Measurements from ENCODE around the gene NEDD4.
"Not testable (repeated sequence)": the region's sequence is repeated elsewhere in the genome, so short reads cannot be mapped to it uniquely, and the experiment has no call there.

The NEDD4 gene

DNA sequence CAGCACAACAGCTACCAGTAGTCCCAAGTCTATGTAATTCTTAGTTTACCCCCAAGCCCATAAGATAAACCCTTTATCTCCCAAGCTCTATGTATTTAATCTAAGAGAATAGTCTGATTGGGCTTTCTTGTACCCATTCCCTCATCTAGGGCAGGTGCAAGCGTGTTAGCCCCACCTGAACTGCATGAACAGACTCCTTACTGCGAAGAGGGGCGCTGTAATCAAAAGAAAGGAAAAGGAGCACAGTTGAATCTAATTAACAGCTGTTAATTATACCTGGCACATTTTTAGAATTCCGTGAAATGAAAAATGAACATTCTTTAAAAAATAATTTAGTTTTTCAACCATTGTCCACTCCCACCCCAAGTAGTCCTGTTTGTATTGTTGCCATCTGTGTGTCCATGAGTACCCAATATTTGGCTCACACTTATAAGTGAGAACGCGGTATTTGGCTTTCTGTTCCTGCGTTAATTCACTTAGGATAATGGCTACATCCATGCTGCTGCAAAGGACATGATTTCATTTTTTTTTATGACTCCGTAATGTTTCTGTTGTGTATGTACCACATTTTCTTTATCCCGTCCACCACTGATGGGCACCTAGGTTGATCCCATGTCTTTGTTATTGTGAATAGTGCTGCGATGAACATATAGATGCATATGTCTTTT, 26.5 kb upstream of the NEDD4 start:
- TF ChIP-seq, protein P1, sequence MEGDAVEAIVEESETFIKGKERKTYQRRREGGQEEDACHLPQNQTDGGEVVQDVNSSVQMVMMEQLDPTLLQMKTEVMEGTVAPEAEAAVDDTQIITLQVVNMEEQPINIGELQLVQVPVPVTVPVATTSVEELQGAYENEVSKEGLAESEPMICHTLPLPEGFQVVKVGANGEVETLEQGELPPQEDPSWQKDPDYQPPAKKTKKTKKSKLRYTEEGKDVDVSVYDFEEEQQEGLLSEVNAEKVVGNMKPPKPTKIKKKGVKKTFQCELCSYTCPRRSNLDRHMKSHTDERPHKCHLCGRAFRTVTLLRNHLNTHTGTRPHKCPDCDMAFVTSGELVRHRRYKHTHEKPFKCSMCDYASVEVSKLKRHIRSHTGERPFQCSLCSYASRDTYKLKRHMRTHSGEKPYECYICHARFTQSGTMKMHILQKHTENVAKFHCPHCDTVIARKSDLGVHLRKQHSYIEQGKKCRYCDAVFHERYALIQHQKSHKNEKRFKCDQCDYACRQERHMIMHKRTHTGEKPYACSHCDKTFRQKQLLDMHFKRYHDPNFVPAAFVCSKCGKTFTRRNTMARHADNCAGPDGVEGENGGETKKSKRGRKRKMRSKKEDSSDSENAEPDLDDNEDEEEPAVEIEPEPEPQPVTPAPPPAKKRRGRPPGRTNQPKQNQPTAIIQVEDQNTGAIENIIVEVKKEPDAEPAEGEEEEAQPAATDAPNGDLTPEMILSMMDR (IDR thresholded peaks at IDR 0.05; ENCODE audit: low read depth, low read length, missing control alignments) = no peak
- H3K4me3 ChIP-seq (replicated peaks; ENCODE audit: low read depth, low read length) = no peak overlapping the region
- DNase-seq (ENCODE audit: extremely low read depth, low read depth) = no peak

DNA sequence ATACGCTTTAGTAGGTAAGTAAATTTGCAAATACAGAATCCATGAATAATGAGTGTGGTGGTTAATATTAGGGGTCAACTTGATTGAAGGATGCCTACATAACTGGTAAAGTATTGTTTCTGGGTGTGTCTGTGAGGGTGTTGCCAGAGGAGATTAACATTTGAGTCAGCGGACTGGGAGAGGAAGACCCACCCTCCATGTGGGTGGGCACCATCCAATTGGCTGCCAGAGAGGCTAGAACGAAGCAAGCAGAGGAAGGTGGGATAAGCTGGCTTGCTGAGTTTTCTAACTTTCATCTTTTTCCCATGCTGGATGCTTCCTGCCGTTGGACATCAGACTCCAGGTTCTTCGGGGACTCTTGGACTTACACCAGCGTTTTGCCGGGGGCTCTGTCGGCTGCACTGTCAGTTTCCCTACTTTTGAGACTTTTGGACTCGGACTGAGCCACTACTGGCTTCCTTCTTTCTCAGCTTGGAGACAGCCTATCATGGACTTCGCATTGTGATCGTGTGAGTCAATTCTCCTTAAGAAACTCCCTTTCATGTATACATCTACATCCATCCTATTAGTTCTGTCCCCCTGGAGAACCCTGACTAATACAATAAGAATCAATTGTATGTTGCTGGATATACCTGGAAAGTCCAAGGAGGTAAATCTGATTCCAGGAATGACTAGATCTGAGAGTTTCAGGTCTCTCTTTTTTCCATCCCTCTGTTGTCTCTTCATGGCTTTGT, 25.8 kb upstream of the NEDD4 start:
- DNase-seq (ENCODE audit: extremely low read depth, low read depth) = no peak
- TF ChIP-seq, protein P1 (IDR thresholded peaks at IDR 0.05; ENCODE audit: low read depth, low read length, missing control alignments) = no peak
- H3K4me3 ChIP-seq (replicated peaks; ENCODE audit: low read depth, low read length) = no peak overlapping the region

DNA sequence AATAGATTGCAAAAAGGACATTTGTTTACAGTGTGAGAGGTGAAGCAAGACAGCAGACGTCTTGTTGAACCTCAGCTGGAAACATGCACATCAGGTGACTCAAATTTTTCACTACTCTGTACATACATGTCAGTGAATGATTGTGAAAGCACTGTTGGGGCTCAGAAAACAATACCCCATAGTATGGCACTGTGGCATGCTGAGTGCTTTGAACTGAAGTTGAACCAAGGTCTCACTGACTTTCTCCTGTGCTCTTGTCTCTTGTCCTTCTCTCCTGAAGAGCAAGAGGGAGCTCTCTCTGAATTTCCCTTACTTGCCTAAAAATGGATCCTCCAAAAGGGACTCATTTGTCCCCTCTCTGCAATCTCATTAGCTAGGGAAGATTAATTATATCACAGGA, 24.5 kb upstream of the NEDD4 start:
- no peak for DNase-seq (ENCODE audit: extremely low read depth, low read depth)

DNA sequence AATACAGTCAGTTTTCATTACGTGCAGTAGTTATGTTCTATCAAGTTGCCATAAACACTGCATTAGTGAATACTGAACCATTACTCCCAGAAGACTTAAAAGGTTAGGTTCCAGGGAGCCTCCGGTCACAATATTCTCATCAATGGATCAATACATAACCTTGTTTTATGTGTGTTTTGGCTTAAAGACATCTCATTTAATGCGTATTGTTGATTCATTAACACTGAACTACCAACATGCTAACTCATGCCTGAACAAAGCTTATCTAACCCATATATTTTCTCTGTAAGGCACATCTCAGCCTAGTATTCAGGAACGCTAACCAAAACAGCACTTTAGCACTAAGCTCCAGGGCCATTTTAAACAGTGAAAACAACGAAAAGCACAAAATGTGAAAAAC, 24.1 kb upstream of the NEDD4 start:
- no peak overlapping the region for H3K4me3 ChIP-seq (replicated peaks; ENCODE audit: low read depth, low read length)
- TF ChIP-seq, protein P1 (IDR thresholded peaks at IDR 0.05; ENCODE audit: low read depth, low read length, missing control alignments) = no peak
- no peak for DNase-seq (ENCODE audit: extremely low read depth, low read depth)

More for the DNA sequence above, 24.5 kb upstream of the NEDD4 start:
- TF ChIP-seq, protein P1 (IDR thresholded peaks at IDR 0.05; ENCODE audit: low read depth, low read length, missing control alignments) = no peak
- no peak overlapping the region for H3K4me3 ChIP-seq (replicated peaks; ENCODE audit: low read depth, low read length)

DNA sequence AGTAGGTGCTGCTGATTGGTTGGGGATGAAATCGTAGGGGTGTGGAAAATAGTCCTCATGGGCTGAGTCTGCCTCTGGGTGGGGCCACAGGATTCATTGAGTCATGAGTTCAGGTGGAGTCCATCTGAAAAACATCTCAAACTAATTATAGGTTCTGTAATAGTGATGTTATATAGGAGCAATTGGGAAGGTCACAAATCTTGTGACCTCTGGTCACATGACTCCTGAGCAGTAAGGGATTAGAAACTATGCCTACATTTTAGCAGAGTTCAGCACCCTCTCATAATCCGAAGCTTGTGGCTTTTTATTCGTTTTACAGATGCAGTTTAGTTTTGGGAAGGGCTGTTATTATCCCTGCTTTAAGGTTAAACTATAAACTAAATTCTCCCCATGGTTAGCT, 22.9 kb upstream of the NEDD4 start:
- no peak overlapping the region for H3K4me3 ChIP-seq (replicated peaks; ENCODE audit: low read depth, low read length)
- no peak for DNase-seq (ENCODE audit: extremely low read depth, low read depth)
- TF ChIP-seq, protein P1 (IDR thresholded peaks at IDR 0.05; ENCODE audit: low read depth, low read length, missing control alignments) = no peak

DNA sequence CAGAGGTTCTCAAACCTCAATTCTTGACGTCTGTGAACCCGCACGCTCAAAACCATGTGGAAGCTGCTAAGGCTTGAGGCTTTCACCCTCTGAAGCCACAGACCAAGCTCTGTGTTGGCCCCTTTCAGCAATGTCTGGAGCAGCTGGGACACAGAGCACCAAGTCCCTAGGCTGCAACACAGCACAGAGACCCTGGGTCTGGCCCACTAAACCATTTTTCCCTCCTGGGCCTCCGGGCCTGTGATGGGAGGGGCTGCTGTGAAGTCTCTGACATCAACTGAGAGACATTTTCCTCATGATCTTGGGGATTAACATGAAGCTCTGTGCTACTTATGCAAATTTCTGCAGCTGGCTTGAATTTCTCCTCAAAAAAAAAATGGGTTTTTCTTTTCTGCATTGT, 21.3 kb upstream of the NEDD4 start:
- no peak for DNase-seq (ENCODE audit: extremely low read depth, low read depth)
- TF ChIP-seq, protein P1 (IDR thresholded peaks at IDR 0.05; ENCODE audit: low read depth, low read length, missing control alignments) = no peak
- H3K4me3 ChIP-seq (replicated peaks; ENCODE audit: low read depth, low read length) = no peak overlapping the region

DNA sequence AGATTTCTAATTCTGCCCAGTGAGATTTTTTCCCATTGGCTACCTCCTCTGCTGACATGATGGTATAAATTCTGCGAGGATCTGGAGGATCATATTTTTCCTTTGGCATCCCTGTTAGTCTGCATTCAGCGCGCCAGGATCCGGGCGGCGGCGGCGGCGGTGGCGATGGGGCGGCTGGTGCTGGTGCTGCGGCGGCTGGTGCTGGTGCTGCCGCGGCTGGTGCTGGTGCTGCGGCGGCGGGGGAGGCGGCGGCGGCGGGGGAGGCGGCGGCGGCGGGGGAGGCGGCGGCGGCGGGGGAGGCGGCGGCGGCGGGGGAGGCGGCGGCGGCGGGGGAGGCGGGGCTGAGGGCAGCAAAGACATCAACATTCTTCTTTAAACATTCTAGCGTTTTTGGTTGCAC, 13.6 kb upstream of the NEDD4 start:
- not testable (repeated sequence) for DNase-seq (ENCODE audit: extremely low read depth, low read depth); H3K4me3 ChIP-seq (replicated peaks; ENCODE audit: low read depth, low read length)

- not testable (repeated sequence) for H3K4me3 ChIP-seq (replicated peaks; ENCODE audit: low read depth, low read length); DNase-seq (ENCODE audit: extremely low read depth, low read depth)
Observed at GRCh38 chr15:56006371-56006770, 13.0 kb upstream of the NEDD4 start.

GRCh38 chr15:56004281-56004680, 10.9 kb upstream of the NEDD4 start:
- not testable (repeated sequence) for DNase-seq (ENCODE audit: extremely low read depth, low read depth); H3K4me3 ChIP-seq (replicated peaks; ENCODE audit: low read depth, low read length)

- not testable (repeated sequence) for H3K4me3 ChIP-seq (replicated peaks; ENCODE audit: low read depth, low read length); DNase-seq (ENCODE audit: extremely low read depth, low read depth)
Observed at GRCh38 chr15:56003777-56004176, 10.4 kb upstream of the NEDD4 start.

DNA sequence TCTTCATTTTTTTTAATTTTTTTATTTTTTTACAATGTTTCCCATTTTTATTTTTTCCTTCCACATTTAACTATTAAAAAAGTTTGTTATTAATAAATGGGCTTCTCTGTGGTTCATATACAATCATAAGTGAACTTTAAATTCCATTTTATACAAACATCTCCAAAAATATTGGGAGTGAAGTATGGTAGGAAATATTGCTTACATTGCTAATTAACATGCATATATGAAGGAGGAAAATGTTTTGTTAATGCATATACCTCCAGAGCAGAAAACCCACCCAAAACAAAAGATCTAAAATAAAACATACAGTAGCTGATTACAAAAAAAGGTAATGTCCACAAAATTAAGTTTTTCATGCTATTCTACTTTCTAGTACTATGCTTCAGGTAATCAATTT, 9.9 kb upstream of the NEDD4 start:
- not testable (repeated sequence) for DNase-seq (ENCODE audit: extremely low read depth, low read depth); H3K4me3 ChIP-seq (replicated peaks; ENCODE audit: low read depth, low read length)

Data from HFF-Myc (cell line).